Right renal pelvis (tissue), 4 donors: ENCODE results near the gene COL23A1. TPM values are rescaled to one million over a fixed set of nuclear protein-coding genes. Genes with fewer than 3 reads are reported as not detected.
A peak's percentile ranks its signal among the peaks of the same experiment; 100 is the strongest.
"Not testable (repeated sequence)": the region's sequence is repeated elsewhere in the genome, so short reads cannot be mapped to it uniquely, and the experiment has no call there.

Experiments
- DNase-seq, 4 donors: peaks; one replicate each; pipeline ENCODE4 v3.0.0-alpha.2; 2013; ENCODE audit warnings: low read depth in 4 of 4, low spot score in 3 of 4, missing footprints in 1 of 4
- polyA plus RNA-seq, 4 donors: library from polyadenylated mRNA; unstranded; fragments of 120-200 nt; gene quantifications; one replicate each; pipeline ENCODE4 v1.2.1, GENCODE V29; 2013; ENCODE audit not compliant: insufficient read length in 4 of 4

Gene COL23A1
- polyA plus RNA-seq, 4 donors: 5.7 to 8.2 (median 6.4) TPM

GRCh38 chr5:178239626-178240301, 350.4 kb downstream of the COL23A1 start:
- DNase-seq: not testable (repeated sequence)

GRCh38 chr5:178238711-178239592, 351.2 kb downstream of the COL23A1 start:
- DNase-seq: no peak

GRCh38 chr5:178238313-178238635, 351.9 kb downstream of the COL23A1 start:
- DNase-seq: no peak

- no peak for DNase-seq
These were observed 352.5 kb downstream of the COL23A1 start for GRCh38 chr5:178237431-178238312.

GRCh38 chr5:178236679-178237078, 353.5 kb downstream of the COL23A1 start:
- no peak for DNase-seq

- DNase-seq: no peak
These were observed 354.1 kb downstream of the COL23A1 start for GRCh38 chr5:178236126-178236525.

- no peak for DNase-seq
These were observed 354.6 kb downstream of the COL23A1 start for GRCh38 chr5:178235588-178235974.

GRCh38 chr5:178234750-178235587, 355.2 kb downstream of the COL23A1 start:
- peak; percentile 38 to 61 (median 52) for DNase-seq

GRCh38 chr5:178234121-178234749, 356.0 kb downstream of the COL23A1 start:
- DNase-seq: no peak

- no peak for DNase-seq
These were observed 357.2 kb downstream of the COL23A1 start for GRCh38 chr5:178232920-178233429.

GRCh38 chr5:178232124-178232919, 357.9 kb downstream of the COL23A1 start, which contains the start of gene PHYKPL:
Gene PHYKPL (minus strand): TSS chr5:178232802. CDS start chr5:178232550, 252 bp downstream.
- peak in 3 of 4 donors; percentile 23 to 63 (median 43) for DNase-seq

- no peak for DNase-seq
These were observed 358.6 kb downstream of the COL23A1 start for GRCh38 chr5:178231539-178232123.

- DNase-seq: no peak
These were observed 359.2 kb downstream of the COL23A1 start for GRCh38 chr5:178230879-178231538.

GRCh38 chr5:178229861-178230260, 360.3 kb downstream of the COL23A1 start:
- no peak for DNase-seq

- not testable (repeated sequence) for DNase-seq
These were observed 361.1 kb downstream of the COL23A1 start for GRCh38 chr5:178229111-178229510.

- no peak for DNase-seq
These were observed 361.6 kb downstream of the COL23A1 start for GRCh38 chr5:178228609-178229008.

- no peak for DNase-seq
These were observed 362.3 kb downstream of the COL23A1 start for GRCh38 chr5:178227929-178228328.
